H9 (cell line): ENCODE measurements around the gene FAM53B. TPM values are rescaled to one million over a fixed set of nuclear protein-coding genes. Genes with fewer than 3 reads are reported as not detected.

Experiments used
- DNase-seq: peaks from one replicate; pipeline ENCODE4 v3.0.0-alpha.2; 2017
- H2AFZ ChIP-seq: one replicate; pipeline ENCODE4 v1.6.1; 2013; ENCODE audit warnings: mild to moderate bottlenecking, low read length, control low read depth, moderate library complexity
- H2AK5ac ChIP-seq: 2 replicates; pipeline ENCODE4 v1.6.1; 2013; ENCODE audit warnings: low read length, control low read depth, mixed read lengths; ENCODE audit not compliant: insufficient read length
- H2BK120ac ChIP-seq: one replicate; pipeline ENCODE4 v1.6.1; 2013; ENCODE audit warnings: low read depth, mild to moderate bottlenecking, low read length, control low read depth, inconsistent platforms; ENCODE audit not compliant: poor library complexity, severe bottlenecking
- H2BK12ac ChIP-seq: 2 replicates; pipeline ENCODE4 v1.6.1; 2013; ENCODE audit warnings: low read length, control low read depth, mixed read lengths, low read depth; ENCODE audit not compliant: insufficient read length
- H2BK15ac ChIP-seq: 2 replicates; pipeline ENCODE4 v1.6.1; 2013; ENCODE audit warnings: low read depth, low read length, control low read depth
- H2BK20ac ChIP-seq: one replicate; pipeline ENCODE4 v1.6.1; 2013; ENCODE audit warnings: low read depth, mild to moderate bottlenecking, low read length, control low read depth, inconsistent platforms; ENCODE audit not compliant: poor library complexity, severe bottlenecking
- H2BK5ac ChIP-seq: 2 replicates; pipeline ENCODE4 v1.6.1; 2013; ENCODE audit warnings: low read length, control low read depth, mixed read lengths; ENCODE audit not compliant: insufficient read length
- H3K14ac ChIP-seq: 2 replicates; pipeline ENCODE4 v1.6.1; 2013; ENCODE audit warnings: low read length, control low read depth; ENCODE audit not compliant: insufficient read depth
- H3K18ac ChIP-seq: 2 replicates; pipeline ENCODE4 v1.6.1; 2013; ENCODE audit warnings: low read depth, mild to moderate bottlenecking, mixed read lengths, low read length, control low read depth; ENCODE audit not compliant: insufficient read length
- H3K23ac ChIP-seq: 2 replicates; pipeline ENCODE4 v1.6.1; 2013; ENCODE audit warnings: low read length, control low read depth, mixed read lengths, low read depth; ENCODE audit not compliant: insufficient read length
- H3K23me2 ChIP-seq: 2 replicates; pipeline ENCODE4 v1.6.1; 2013; ENCODE audit warnings: low read depth, mild to moderate bottlenecking, mixed read lengths, low read length, control low read depth; ENCODE audit not compliant: insufficient read length, poor library complexity, severe bottlenecking
- H3K27ac ChIP-seq: 2 replicates; pipeline ENCODE4 v1.5.1; 2013; ENCODE audit warnings: low read length, control low read depth, mixed read lengths, low read depth; ENCODE audit not compliant: insufficient read length
- H3K27me3 ChIP-seq: 2 replicates; pipeline ENCODE4 v1.6.1; 2013; ENCODE audit warnings: low read length, control low read depth, inconsistent platforms; ENCODE audit not compliant: insufficient read depth
- H3K4ac ChIP-seq: 2 replicates; pipeline ENCODE4 v1.6.1; 2013; ENCODE audit warnings: low read depth, mild to moderate bottlenecking, control low read depth, inconsistent platforms, low read length, moderate library complexity
- H3K4me1 ChIP-seq: 2 replicates; pipeline ENCODE4 v1.6.1; 2013; ENCODE audit warnings: low read length, control low read depth, inconsistent platforms; ENCODE audit not compliant: insufficient read depth
- H3K4me2 ChIP-seq: 2 replicates; pipeline ENCODE4 v1.6.1; 2013; ENCODE audit warnings: low read length, control low read depth, mixed read lengths; ENCODE audit not compliant: insufficient read length, insufficient read depth
- H3K56ac ChIP-seq: 2 replicates; pipeline ENCODE4 v1.6.1; 2013; ENCODE audit warnings: low read depth, mild to moderate bottlenecking, mixed read lengths, low read length, control low read depth; ENCODE audit not compliant: insufficient read length
- H3K79me1 ChIP-seq: 2 replicates; pipeline ENCODE4 v1.6.1; 2013; ENCODE audit warnings: low read depth, mild to moderate bottlenecking, moderate library complexity, low read length, control low read depth, inconsistent platforms; ENCODE audit not compliant: insufficient read depth, poor library complexity, severe bottlenecking
- H3K79me2 ChIP-seq: 2 replicates; pipeline ENCODE4 v1.6.1; 2013; ENCODE audit warnings: low read length, control low read depth, inconsistent platforms; ENCODE audit not compliant: insufficient read depth
- H3K9ac ChIP-seq: 2 replicates; pipeline ENCODE4 v1.6.1; 2013; ENCODE audit warnings: low read length, control low read depth, mixed read lengths; ENCODE audit not compliant: insufficient read length; ENCODE audit errors: extremely low read depth
- H3K9me3 ChIP-seq: one replicate; pipeline ENCODE4 v1.6.1; 2013; ENCODE audit warnings: low read depth, low read length, inconsistent platforms; ENCODE audit not compliant: control insufficient read depth
- H3T11ph ChIP-seq: one replicate; pipeline ENCODE4 v1.6.1; 2013; ENCODE audit warnings: mild to moderate bottlenecking, low read length, control low read depth, inconsistent platforms
- H4K20me1 ChIP-seq: one replicate; pipeline ENCODE4 v1.6.1; 2013; ENCODE audit not compliant: control insufficient read depth, insufficient read length, insufficient read depth
- H4K5ac ChIP-seq: 2 replicates; pipeline ENCODE4 v1.6.1; 2013; ENCODE audit warnings: low read depth, mild to moderate bottlenecking, mixed read lengths, low read length, control low read depth; ENCODE audit not compliant: insufficient read length
- H4K8ac ChIP-seq: replicated peaks from 2 replicates; pipeline ENCODE4 v1.6.1; 2013; ENCODE audit warnings: low read length, control low read depth, mixed read lengths, low read depth; ENCODE audit not compliant: insufficient read length
- H4K91ac ChIP-seq: 2 replicates; pipeline ENCODE4 v1.6.1; 2013; ENCODE audit warnings: low read depth, mild to moderate bottlenecking, moderate library complexity, mixed read lengths, low read length, control low read depth; ENCODE audit not compliant: insufficient read length
- H3K27ac Mint-ChIP-seq, 3 experiments: 2 replicates in 2 of 3; 3 replicates in 1 of 3; pipeline ENCODE4 v1.8.0; 2020 to 2021; ENCODE audit warnings: mixed read lengths in 3 of 3, mild to moderate bottlenecking in 1 of 3, moderate library complexity in 1 of 3
- H3K27me3 Mint-ChIP-seq: 2 replicates; pipeline ENCODE4 v1.8.0; 2021; ENCODE audit warnings: low read depth, mild to moderate bottlenecking, moderate library complexity, mixed read lengths
- H3K36me3 Mint-ChIP-seq, 3 experiments: 2 replicates in 2 of 3; 3 replicates in 1 of 3; pipeline ENCODE4 v1.8.0; 2020 to 2021; ENCODE audit warnings: low read depth in 3 of 3, mixed read lengths in 3 of 3; ENCODE audit not compliant: insufficient read depth in 1 of 3
- H3K4me1 Mint-ChIP-seq, 2 experiments: 2 replicates each; pipeline ENCODE4 v1.8.0; 2020; ENCODE audit warnings: mixed read lengths in 2 of 2
- H3K4me3 Mint-ChIP-seq, 2 experiments: 2 replicates in 1 of 2; 3 replicates in 1 of 2; pipeline ENCODE4 v1.8.0; 2020 to 2021; ENCODE audit warnings: mild to moderate bottlenecking in 2 of 2, mixed read lengths in 2 of 2, moderate library complexity in 1 of 2
- H3K9me3 Mint-ChIP-seq, 2 experiments: 2 replicates in 1 of 2; 3 replicates in 1 of 2; pipeline ENCODE4 v1.8.0; 2020; ENCODE audit warnings: mild to moderate bottlenecking in 2 of 2, mixed read lengths in 2 of 2, moderate library complexity in 1 of 2
- WGBS: extraction: QIAGEN DNeasy Blood & Tissue Kit; methylation state at CpG from one replicate; pipeline ENCODE4 v1.1.7; 2013; ENCODE audit warnings: missing lambda C conversion rate, low lambda C conversion rate, mixed read lengths; ENCODE audit not compliant: insufficient read length; ENCODE audit errors: extremely low coverage; 5-methylcytosine and 5-hydroxymethylcytosine counted together
- total RNA-seq: library from RNA; stranded (reverse); gene quantifications from 2 replicates; pipeline ENCODE4 v1.2.1, GENCODE V29; 2021
- TF ChIP-seq, protein P1 (sequence below): fragments of 200-600 bp; sonication (generic); conservative IDR thresholded peaks from 3 replicates; pipeline ENCODE4 v1.8.0; 2021; ENCODE audit warnings: antibody characterized with exemption, mild to moderate bottlenecking

Gene FAM53B
- total RNA-seq, 1 experiment from 2014 or later: 11.5 TPM

DNA sequence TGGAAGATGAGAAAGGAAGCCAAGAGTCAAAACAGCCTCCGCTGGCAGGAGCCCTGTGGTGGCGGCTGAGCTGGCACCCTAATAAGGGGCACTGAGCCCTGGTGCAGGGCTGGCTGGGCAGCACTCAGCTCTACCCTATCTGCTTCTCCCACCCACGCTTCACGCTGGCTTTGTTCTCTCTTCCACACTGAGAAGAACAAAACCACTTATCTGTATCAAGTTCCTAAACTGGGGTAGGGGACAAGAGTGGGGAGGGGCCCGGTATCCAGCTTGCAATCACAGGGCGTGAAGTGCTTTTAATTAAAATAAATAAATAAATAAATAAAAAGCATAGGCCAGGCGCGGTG is 52.1 kb downstream of the FAM53B start:
- Histone ChIP-seq H3T11ph (no peak overlapping the region), H2BK12ac (no peak overlapping the region), H4K5ac (no peak overlapping the region), H2BK15ac (no peak overlapping the region), H3K79me1 (no peaks in the 10 kb centered on the region), H3K27me3 (no peaks in the 10 kb centered on the region), H3K9me3 (no peaks in the 10 kb centered on the region), H4K20me1 (no peaks in the 10 kb centered on the region), H4K91ac (no peak overlapping the region), H4K8ac (no peak overlapping the region), H2BK120ac (no peak overlapping the region), H2BK5ac (no peak overlapping the region), H3K79me2 (no peaks in the 10 kb centered on the region), H3K14ac (no peak overlapping the region), H3K4ac (no peak overlapping the region), H2BK20ac (no peak overlapping the region), H3K23ac (no peak overlapping the region), H3K27ac (no peak overlapping the region), H2AK5ac (no peak overlapping the region), H3K56ac (no peak overlapping the region), H3K23me2 (no peaks in the 10 kb centered on the region), H3K18ac (no peak overlapping the region), H2AFZ (no peak overlapping the region), H3K4me1 (no peaks in the 10 kb centered on the region), H3K9ac (no peak overlapping the region), H3K4me2 (no peak overlapping the region)
- WGBS: no CpG with 5 or more reads among the region's 8 CpGs
- Mint-ChIP-seq H3K27me3 (no peaks in the 10 kb centered on the region), H3K4me3 (no peak overlapping the region), H3K9me3 (no peaks in the 10 kb centered on the region), H3K27ac (no peak overlapping the region), H3K4me1 (peaks cover 10 to 24% of the 10 kb centered on the region in 2 experiments), H3K36me3 (peaks cover 0 to 20% (median 5%) of the 10 kb centered on the region in 3 experiments; a peak in 6 of 7 replicates)
- TF ChIP-seq, protein P1, sequence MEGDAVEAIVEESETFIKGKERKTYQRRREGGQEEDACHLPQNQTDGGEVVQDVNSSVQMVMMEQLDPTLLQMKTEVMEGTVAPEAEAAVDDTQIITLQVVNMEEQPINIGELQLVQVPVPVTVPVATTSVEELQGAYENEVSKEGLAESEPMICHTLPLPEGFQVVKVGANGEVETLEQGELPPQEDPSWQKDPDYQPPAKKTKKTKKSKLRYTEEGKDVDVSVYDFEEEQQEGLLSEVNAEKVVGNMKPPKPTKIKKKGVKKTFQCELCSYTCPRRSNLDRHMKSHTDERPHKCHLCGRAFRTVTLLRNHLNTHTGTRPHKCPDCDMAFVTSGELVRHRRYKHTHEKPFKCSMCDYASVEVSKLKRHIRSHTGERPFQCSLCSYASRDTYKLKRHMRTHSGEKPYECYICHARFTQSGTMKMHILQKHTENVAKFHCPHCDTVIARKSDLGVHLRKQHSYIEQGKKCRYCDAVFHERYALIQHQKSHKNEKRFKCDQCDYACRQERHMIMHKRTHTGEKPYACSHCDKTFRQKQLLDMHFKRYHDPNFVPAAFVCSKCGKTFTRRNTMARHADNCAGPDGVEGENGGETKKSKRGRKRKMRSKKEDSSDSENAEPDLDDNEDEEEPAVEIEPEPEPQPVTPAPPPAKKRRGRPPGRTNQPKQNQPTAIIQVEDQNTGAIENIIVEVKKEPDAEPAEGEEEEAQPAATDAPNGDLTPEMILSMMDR: no peak
- no peak for DNase-seq
